Activated CD4-positive, alpha-beta T cell treated with anti-CD3 and anti-CD28 coated beads, Interleukin-2, Interleukin-4, amounts not matched to agents 100 ng/mL and 50 ng/mL, durations not matched to agents 16 hours and 8 hours (primary cell): Measurements from ENCODE around the gene LRRC61.
"Not testable (repeated sequence)": the region's sequence is repeated elsewhere in the genome, so short reads cannot be mapped to it uniquely, and the experiment has no call there.

ENCODE experiments used
- DNase-seq: peaks from one replicate; pipeline ENCODE4 v3.0.0-alpha.2; 2020; ENCODE audit warnings: low spot score

LRRC61 gene, protein sequence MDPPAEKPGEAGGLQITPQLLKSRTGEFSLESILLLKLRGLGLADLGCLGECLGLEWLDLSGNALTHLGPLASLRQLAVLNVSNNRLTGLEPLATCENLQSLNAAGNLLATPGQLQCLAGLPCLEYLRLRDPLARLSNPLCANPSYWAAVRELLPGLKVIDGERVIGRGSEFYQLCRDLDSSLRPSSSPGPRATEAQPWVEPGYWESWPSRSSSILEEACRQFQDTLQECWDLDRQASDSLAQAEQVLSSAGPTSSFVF

DNA sequence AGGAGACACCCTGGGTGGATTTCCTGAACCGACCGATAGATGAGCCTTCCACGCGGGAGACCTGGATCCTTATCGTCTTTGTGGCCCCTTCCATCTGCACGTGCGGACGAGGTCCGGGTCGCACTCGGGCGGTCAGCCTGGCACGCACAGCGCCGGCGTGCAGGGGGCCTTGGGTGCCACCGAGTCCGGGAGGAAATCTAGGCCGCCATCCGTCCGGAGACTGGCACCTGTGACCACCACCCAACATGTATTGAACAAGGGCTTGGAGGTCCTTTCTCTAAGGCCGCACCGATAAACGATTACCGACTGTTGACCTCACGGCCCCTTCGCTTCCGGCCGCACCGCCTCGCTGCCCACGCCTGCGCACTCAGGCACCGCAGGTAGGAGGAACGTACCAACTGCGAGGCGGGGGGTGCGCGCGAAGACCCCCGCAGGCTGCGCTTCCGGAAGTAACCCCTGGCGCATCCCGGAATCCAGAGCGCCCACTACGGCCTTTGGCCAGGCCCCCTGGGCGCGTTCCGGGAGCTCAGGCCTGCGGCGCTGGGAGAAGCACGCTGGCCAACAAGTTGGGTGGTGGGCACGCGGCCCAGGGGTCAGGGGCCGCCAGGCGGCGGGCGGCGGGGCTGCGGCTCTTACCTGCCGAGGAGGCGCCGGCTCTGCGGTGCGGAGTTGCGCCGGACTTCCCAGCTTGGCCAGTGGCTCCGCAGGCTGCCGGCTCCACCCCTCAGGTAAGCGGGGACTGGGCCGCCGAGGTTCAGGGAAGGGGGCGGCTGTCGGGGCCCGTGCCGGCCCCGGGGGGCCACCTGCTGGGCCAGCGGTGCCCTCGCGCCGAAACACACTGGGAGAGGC is at the start of gene LRRC61, which contains the start of gene ACTR3C:
Gene LRRC61 (plus strand): TSS at position 523 of the 849 bp plus-strand sequence. CDS start 13,507 bp downstream, outside the sequence.
Gene ACTR3C (minus strand): TSS at position 713 of the 849 bp plus-strand sequence. CDS start 28,249 bp downstream, outside the sequence.
- peak; percentile 69 for DNase-seq

DNA sequence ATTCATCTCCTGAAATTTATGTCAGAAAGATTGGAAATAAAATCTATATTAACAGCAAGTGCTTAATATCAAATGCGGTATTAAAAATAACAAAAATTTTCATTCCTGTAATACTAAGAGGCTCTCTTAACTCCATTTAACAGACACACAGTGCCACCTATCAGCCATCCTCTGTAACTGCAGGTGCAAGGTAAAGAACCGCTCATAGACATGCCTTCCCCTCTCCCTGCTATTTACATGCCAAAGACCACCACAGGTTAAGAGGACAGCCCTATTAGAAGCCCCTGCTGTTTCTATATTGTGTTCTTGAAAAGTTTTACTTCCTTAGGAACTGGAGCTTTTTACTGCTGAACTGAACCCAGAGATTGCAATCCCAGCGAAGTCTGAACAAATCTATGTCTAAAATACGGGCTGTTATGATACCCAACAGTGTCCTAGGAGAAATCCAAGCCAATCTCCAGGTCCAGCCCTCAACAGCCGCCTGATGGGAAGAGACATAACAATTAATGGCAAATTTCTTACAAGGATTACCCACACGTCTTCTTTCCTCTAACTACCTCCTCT is 46.9 kb upstream of the LRRC61 start:
- peak; percentile 40 for DNase-seq

DNA sequence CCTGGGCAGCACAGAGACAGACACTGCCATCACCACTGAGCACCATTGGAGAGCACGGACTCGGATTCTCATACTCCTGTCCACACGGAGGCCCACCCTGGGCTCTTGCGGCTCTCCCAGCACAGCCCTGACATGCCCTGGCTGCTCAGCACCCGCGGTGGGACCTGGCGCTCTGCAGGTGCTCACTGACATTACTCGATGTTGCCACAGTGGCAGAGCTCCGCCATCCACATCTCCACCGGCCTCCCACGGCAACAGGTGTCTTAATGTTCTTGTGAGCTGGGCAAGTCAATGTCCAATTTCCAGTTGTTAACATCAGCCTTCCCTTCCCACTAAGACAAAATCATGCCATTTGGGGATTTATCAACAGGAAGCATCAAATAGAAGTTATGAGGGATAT is 44.8 kb upstream of the LRRC61 start:
- DNase-seq: not testable (repeated sequence)

DNA sequence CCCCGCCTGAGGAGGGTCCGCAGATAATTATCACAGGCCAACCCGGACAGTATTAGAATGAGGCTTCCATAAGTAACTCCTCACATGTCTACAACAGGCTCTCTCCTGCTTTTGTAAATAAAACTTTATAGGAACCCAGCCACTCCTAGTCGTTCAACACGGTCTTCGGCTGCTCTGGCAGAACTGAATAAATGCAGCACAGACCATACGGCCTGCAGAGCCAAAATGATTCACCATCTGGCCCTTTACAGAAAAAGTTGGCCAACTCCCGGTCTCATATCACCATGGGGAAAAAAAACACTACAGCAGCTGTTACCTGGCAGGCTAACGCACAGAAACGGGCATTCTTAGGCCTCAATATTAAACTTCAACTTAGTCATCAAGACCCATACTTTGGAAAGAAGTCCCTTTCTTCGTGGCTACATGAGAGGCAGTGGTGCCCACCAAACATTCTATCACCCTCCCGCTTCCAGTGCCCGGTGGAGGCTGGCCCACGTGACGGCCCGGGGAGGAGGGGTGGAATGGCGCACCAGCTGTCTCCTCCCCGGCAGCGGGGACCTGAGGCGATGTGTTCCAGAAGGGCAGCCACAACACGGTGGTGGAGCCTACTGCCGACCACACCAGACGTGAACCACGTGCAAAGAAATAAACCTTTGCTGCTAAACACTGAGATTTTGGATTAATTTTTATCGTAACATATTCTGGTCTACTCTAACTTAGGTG is 41.3 kb upstream of the LRRC61 start:
- not testable (repeated sequence) for DNase-seq

DNA sequence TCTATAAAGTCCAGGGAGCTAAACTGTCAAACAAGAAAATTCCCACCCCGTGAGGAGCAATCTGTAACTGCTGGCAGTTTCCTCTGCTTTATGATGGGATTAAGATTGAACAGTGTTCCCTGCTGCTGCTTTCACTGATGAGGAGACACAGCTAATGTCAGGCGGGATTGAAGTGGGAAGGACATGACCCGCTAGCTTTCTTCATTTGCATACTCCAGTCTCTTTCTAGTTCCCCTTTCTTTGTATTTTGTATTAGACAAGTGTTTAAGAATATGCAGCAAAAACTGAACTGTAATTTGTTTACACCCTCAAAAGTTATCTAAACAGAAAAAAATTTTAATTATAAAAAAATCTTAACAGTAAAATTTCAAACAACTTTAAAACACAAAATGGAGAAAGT is 40.0 kb upstream of the LRRC61 start:
- DNase-seq: not testable (repeated sequence)

DNA sequence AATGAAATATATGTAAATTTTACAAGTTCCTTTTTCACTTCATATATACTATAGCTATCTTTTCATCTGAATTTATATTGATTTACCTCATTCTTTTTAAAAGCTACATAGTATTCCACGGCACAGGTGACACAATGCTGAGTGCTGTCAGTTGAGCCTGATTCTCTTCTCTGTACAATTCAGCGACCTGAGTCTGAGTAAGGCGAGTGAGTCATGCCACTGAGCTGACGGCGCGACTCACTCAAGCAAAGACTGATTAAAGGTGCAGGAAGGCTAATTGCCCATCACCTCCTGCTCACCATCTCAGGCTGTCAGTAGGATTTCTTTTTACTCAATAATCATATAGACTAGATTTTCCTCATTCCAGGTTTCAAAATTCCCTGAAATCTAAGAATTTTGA is 39.5 kb upstream of the LRRC61 start:
- DNase-seq: not testable (repeated sequence)

DNA sequence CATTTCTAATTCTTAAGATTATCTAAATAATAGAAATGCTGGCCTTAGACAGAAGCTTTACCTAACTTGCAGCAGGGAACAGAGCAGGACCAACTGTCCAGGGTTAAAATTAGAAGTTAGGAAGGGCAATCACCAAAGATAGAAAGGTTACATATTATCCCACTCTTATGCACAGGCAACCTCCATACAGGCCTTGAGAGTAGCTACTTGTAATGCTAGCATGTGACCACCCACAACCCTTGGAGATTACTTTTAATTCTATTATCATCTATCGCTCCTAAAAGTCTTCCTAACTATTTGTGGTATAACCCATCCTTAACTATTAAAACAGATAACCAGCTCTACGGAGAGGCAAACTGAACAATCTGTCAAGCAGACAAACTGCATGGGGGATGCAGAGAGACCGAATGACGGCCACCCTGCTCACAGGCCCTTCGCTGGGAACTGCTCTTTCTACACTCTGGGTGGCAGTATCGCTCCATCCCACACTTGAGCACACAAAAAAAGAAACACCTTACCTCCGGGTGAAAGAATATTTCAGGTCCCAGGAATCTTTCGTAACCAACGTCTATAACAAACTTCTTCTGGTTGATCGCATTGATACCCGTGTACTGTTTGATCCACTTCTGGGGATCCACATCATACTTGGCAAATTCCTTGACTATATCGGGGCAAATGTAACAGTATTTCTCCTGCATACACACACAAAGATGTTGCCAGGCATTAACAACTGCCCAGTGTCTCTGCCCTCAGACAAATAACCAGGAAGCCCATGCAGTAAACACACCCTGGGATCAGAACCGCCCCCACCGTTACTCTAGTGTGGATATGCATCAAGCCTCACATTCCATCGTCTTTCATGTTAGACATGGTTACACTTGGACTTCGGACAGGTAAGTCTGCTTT is 37.1 kb upstream of the LRRC61 start:
- DNase-seq: not testable (repeated sequence)

DNA sequence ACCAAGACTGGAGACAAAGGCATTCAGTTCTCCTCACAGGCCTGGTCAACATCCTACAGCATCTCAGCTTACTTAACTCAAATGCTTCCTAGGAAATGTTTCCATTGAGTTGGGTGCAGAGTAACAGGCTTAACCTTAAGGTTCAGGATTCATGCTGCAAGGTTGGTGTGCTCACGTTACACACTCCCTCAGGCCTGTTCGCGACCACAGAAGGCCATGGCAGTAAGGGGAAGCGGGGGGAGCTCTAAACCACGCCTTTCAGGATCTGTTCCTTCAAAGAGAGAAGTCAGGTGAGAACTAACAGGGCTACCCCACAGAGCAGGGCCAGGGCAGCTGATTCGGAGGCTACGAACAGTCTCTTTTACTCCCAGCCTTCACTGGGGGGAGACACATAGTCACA is 35.3 kb upstream of the LRRC61 start:
- DNase-seq: not testable (repeated sequence)

DNA sequence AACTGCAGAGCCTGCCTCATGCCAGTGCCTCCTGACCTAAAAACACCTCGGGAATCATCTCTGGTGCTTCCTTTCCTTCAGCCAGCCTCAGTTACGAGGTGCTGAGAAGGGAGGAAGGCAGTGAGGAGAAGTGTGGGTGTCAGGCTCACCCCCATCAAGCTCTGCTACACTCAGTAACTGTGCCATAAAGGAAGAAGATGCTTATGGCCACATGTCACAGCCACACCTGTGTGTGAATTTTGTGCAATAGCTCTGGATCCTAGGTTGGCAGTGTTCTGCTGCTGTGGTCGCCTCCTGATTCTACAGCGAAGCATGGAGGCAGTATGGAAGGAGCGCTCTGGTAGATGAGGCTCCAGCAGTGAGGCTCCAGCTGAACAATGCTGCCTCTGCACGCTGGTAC is 34.3 kb upstream of the LRRC61 start:
- not testable (repeated sequence) for DNase-seq

DNA sequence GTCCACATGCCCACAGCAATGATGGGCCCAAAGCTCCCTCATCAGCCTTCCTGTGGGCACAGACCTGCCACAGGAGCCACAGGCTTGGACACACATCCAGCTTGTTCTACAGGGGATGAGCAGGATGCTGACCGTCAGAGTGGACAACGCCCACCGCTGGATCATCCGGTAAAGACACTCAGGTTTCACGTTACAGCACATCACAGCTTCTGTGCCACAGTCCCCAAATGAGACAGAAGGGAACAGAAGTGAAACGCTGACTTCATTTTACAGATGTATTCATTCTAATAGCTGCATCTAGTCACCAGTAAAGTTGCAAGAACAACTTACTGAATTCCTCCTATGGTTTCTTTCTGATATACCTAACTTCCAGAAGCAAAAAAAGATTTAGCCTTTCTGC is 32.8 kb upstream of the LRRC61 start:
- peak; percentile 6 for DNase-seq

DNA sequence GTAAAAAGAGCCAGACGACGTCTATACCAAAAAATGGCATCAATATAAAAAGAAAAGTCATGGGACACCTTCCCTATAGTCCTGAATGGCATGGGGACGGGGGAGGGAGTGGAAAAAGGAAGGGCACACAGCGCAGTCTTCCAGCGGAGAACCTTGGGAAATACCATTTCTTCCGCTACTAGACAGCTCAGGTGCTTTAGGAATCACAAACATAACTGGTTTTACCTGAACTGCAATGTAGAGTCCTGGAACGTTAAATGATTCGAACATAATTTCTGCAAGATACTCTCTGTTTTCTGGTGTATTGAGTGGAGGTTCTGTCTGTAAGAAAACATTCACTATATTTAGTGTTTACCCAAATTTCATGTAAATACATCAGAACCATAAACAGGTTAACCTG is 28.1 kb upstream of the LRRC61 start:
- not testable (repeated sequence) for DNase-seq

DNA sequence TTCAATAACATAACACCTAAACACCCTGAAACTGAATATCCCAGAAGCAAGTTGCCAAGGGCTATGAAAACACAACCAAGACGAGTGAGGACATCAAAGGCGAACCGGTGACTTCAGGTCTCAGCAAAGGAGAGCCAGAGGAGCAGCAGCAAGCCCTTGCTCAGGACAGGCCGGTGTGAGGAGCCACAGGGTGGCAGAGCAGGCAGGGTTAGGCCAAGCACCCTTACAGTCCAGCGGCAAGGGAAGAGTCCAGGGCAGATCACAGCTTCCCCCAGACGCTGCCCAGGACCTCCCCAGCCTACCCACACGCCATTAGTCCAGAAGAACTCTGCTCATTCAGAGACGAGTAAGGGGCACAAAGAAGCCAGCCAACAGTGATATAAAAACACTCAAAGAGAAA is 27.5 kb upstream of the LRRC61 start:
- DNase-seq: not testable (repeated sequence)

DNA sequence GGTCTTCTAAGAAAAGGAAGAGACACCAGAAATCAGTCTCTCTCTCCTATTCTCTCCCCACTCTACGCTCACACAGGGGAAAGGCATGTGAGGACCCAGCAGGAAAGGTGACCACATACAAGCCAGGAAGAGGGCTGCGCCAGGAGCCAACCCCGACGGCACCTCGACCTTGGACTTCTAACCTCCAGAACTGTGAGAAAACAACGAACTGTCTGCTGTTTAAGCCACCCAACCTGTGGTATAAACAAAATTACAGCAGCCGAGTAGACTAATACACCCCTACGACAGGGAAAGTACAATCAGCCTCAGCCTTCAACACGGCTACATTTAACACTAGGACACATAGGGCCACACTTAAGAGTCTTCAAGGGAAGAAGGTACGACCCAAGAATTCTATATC is 26.4 kb upstream of the LRRC61 start:
- not testable (repeated sequence) for DNase-seq

DNA sequence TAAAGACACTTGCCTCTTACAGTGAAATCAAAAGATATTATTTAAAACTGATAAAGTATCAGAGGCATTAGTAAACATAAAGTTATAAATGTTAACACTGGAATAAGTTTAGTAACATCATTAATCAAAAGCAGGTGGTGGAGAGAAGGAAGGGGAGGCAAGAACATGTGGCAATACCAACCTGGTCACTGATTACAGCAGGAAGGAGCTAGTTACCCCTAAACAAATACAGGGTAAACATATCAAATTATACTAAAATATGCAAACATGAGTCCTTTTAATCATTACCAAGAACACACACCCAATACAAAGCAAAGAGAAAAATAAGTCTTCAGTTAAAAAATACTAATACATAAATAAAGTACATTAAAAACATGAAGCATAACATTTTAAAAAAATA is 25.2 kb upstream of the LRRC61 start:
- DNase-seq: not testable (repeated sequence)

DNA sequence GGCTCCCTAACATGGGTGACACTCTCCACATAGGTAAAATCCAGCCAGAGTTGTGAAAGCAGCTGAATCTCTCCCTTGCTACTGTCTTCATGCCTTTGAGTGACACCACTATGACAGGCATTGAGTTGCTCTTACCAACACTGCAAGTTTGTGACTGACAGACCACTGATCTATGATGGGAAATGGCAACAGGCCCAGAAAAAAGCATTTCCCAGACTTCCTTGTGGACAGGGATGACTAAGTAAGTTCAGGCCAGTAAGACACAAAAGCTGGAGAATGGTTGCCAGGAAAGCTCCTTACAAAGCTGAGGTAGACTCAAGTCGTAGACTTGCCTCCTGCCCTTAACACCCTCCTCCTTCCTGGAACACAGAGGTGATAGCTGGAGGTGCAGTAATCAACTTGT is 20.2 kb upstream of the LRRC61 start:
- not testable (repeated sequence) for DNase-seq

DNA sequence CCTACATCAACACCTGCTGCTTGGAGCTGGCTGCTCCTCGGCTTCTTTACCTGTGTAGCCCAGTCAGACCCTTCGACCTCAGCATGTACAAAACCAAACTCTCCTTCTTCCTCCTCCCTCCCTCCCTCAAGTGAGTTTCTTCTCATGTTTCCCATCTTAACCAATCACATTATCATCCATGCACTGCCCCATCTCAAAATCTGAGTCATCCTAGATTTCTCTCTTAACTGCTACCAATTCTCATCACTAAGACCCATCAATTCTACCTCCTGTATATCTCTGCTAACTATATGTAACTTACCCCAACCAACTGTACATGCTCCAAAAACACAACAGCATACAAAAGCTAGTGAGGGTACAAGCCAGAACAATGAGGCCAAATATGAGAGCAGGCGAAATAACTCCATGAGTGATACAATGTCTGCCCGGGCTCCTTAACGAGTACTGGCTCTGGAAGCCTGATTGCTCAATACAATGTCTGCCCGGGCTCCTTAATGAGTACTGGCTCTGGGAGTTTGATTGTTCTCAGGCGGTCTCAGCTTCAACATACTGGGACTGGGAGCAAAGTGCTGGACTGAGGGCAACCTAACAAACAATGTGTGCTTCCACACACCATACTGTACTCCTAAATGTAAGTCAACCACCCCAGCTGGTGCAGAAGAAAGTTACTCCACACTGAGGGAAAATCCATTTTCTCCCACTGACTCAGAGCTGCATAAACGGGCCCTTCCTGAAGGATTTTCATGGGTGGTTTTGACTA is 18.5 kb upstream of the LRRC61 start:
- DNase-seq: not testable (repeated sequence)

DNA sequence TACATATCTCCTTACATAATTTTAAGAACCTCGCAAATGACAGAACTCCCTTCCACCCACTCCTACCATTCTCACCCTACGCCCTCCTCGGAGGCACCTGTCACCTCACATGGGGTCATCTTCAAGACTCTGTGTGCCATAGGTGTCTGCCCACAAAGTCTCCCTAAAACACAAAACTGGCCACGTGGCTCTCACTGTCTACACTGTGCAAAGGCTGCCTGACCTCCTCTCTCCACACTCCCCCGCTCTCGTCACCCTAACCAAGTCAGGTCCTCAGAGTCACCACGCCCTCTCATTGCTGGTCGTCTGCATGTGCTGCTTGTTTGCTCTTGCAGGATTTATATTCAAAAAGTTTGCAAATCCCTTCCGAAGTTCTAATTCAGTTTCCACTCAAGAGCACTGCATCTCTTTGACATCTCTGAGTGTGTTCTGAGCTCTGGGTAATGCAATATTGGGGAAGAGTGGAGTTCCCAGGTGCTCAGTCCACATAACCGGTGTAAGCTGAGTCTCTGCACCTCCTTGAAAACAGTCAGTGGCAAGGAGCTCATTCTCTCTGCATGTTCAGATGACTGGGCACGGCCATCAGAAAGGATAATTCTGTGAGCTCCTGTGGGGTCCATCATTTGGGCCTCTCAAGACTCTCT is 17.8 kb upstream of the LRRC61 start:
- not testable (repeated sequence) for DNase-seq

DNA sequence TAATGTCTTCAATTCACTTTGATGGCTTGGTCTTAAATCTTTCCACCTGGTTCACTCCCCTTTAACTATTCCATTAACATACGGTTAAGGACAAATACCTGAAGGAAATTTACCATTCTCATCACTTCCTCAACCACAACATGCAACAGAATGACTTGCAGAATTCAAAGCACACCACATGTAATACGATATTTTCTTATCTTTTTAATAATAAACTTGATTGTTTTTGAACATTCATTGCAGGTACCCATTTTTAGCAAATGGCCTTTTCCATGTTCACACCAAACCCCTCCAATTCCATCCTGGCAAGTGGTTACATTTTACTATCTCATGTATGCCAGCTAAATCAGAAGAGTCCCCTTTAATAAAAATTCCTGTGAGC is 17.3 kb upstream of the LRRC61 start:
- not testable (repeated sequence) for DNase-seq

DNA sequence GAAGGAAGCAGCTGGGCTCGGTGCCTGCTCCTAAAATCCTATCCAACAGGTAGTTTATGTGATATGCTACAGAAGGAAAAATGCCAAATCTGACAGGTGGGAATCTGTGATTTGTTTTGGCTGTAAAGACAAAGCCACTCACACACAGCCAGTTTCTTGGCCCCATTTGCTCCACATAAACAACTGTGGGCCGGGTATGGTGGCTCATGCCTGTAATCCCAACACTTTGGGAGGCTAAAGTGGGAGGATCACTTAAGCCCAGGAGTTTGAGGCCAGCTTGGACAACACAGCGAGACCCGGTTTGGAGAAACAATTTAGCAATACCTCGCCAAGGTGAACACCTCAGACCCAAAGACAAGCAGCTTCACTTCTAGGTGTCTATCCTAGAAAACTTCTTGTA is 16.8 kb upstream of the LRRC61 start:
- not testable (repeated sequence) for DNase-seq

DNA sequence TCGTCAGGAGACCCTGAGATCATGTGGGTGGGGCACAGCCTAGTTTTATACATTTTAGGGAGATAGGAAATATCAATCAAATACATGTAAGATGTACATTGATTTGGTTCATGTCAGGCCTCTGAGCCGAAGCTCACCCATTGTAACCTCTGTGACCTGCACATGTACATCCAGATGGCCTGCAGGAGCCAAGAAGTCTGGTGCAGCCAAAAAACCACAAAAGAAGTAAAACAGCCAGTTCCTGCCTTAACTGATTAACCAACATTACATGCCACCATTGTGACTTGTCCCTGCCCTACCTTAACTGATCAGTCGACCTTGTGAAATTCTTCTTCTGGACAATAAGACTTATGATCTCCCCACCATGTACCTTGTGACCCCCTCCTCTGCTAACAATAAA is 16.0 kb upstream of the LRRC61 start:
- DNase-seq: no peak
